A549 (cell line): Measurements from ENCODE around the gene LYST.

Experiments
- HOXA7 ChIP-seq: fragments of 250-450 bp; sonication (Bioruptor Pico); IDR thresholded peaks from 2 replicates; pipeline ENCODE4 v1.5.0; 2020; ENCODE audit warnings: mild to moderate bottlenecking, moderate library complexity
- HOXB13 ChIP-seq: fragments of 250-450 bp; sonication (Bioruptor Pico); IDR thresholded peaks from 2 replicates; pipeline ENCODE4 v1.5.0; 2020; ENCODE audit warnings: low read depth, mild to moderate bottlenecking, moderate library complexity
- JUN ChIP-seq, 2 experiments: fragments of >200 bp; sonication (Bioruptor Twin); formaldehyde crosslinking; IDR thresholded peaks; 2 replicates in 1 of 2; 3 replicates in 1 of 2; pipeline ENCODE4 v1.6.1; 2016 to 2017
- KDM1A ChIP-seq: fragments of 200-600 bp; sonication (generic); IDR thresholded peaks from 2 replicates; pipeline ENCODE4 v1.6.1; 2016; ENCODE audit warnings: low read depth, mild to moderate bottlenecking
- KDM5A ChIP-seq: fragments of 200-600 bp; sonication (generic); IDR thresholded peaks from 2 replicates; pipeline ENCODE4 v1.6.1; 2016; ENCODE audit warnings: antibody characterized with exemption, mild to moderate bottlenecking
- MAFK ChIP-seq: fragments of 450-650 bp; IDR thresholded peaks from 2 replicates; pipeline ENCODE4 v1.6.1; 2014; ENCODE audit not compliant: partially characterized antibody
- NR3C1 ChIP-seq: fragments of >200 bp; sonication (Bioruptor Twin); formaldehyde crosslinking; IDR thresholded peaks from 3 replicates; pipeline ENCODE4 v1.6.1; 2017
- POLR2A ChIP-seq: IDR thresholded peaks from 2 replicates; pipeline ENCODE4 v1.6.1; 2012; ENCODE audit warnings: mild to moderate bottlenecking, low read length
- RNF2 ChIP-seq: fragments of 200-600 bp; sonication (generic); IDR thresholded peaks from 2 replicates; pipeline ENCODE4 v1.6.1; 2016; ENCODE audit warnings: low read depth, mild to moderate bottlenecking, antibody characterized with exemption, moderate library complexity, borderline replicate concordance
- TFCP2L1 ChIP-seq: fragments of 250-450 bp; sonication (Bioruptor Pico); IDR thresholded peaks from 2 replicates; pipeline ENCODE4 v1.5.0; 2021; ENCODE audit warnings: mild to moderate bottlenecking
- TF ChIP-seq, protein P1 (sequence below): IDR thresholded peaks from 2 replicates; pipeline ENCODE4 v1.6.1; 2012
- TF ChIP-seq, protein P2 (sequence below): fragments of >200 bp; sonication (Bioruptor Twin); formaldehyde crosslinking; IDR thresholded peaks from 3 replicates; pipeline ENCODE4 v1.5.1; 2016
- TF ChIP-seq, protein P3 (sequence below): fragments of 200-600 bp; sonication (generic); IDR thresholded peaks from 2 replicates; pipeline ENCODE4 v1.6.1; 2016; ENCODE audit warnings: antibody characterized with exemption, mild to moderate bottlenecking, moderate library complexity

DNA sequence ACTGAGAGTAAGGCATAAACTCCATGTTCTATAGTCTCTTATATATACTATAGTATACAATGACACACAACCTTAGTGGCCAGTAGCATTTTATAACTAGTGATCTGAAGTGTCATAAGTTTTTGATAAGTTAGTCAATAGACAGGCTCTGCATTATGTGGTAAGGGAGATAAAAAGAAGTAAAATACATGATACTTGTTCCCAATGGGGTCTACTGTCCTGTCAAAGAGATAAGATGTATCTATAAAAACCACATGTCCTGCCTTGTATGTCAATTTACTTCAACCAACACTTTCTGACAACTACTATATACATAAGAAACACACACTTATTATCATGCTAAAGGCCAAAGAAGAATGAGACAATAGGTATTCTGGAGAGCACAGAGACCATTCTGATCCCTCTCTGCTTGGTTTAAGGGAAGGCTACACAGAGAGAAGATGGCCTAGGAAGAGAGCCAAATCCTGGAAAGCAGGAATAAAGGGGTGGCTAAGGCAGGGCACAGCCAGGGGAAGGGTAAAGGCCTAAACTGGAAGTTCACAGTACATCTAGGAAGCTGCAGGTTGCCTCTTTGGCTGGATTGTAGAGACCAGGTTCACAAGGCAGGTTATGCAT, 91.4 kb downstream of the LYST start:
- TF ChIP-seq MAFK (no peak), JUN (IDR thresholded peaks at IDR 0.05) (no peak), NR3C1 (no peak), HOXB13 (CRISPR knock-in tag) (no peak), KDM5A (no peak), HOXA7 (CRISPR knock-in tag) (no peak), POLR2A (no peak), RNF2 (no peak), KDM1A (no peak), TFCP2L1 (CRISPR knock-in tag) (no peak)
- TF ChIP-seq, protein P1, sequence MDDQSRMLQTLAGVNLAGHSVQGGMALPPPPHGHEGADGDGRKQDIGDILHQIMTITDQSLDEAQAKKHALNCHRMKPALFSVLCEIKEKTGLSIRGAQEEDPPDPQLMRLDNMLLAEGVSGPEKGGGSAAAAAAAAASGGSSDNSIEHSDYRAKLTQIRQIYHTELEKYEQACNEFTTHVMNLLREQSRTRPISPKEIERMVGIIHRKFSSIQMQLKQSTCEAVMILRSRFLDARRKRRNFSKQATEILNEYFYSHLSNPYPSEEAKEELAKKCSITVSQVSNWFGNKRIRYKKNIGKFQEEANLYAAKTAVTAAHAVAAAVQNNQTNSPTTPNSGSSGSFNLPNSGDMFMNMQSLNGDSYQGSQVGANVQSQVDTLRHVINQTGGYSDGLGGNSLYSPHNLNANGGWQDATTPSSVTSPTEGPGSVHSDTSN = no peak
- TF ChIP-seq, protein P2, sequence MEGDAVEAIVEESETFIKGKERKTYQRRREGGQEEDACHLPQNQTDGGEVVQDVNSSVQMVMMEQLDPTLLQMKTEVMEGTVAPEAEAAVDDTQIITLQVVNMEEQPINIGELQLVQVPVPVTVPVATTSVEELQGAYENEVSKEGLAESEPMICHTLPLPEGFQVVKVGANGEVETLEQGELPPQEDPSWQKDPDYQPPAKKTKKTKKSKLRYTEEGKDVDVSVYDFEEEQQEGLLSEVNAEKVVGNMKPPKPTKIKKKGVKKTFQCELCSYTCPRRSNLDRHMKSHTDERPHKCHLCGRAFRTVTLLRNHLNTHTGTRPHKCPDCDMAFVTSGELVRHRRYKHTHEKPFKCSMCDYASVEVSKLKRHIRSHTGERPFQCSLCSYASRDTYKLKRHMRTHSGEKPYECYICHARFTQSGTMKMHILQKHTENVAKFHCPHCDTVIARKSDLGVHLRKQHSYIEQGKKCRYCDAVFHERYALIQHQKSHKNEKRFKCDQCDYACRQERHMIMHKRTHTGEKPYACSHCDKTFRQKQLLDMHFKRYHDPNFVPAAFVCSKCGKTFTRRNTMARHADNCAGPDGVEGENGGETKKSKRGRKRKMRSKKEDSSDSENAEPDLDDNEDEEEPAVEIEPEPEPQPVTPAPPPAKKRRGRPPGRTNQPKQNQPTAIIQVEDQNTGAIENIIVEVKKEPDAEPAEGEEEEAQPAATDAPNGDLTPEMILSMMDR = no peak
- TF ChIP-seq, protein P3, sequence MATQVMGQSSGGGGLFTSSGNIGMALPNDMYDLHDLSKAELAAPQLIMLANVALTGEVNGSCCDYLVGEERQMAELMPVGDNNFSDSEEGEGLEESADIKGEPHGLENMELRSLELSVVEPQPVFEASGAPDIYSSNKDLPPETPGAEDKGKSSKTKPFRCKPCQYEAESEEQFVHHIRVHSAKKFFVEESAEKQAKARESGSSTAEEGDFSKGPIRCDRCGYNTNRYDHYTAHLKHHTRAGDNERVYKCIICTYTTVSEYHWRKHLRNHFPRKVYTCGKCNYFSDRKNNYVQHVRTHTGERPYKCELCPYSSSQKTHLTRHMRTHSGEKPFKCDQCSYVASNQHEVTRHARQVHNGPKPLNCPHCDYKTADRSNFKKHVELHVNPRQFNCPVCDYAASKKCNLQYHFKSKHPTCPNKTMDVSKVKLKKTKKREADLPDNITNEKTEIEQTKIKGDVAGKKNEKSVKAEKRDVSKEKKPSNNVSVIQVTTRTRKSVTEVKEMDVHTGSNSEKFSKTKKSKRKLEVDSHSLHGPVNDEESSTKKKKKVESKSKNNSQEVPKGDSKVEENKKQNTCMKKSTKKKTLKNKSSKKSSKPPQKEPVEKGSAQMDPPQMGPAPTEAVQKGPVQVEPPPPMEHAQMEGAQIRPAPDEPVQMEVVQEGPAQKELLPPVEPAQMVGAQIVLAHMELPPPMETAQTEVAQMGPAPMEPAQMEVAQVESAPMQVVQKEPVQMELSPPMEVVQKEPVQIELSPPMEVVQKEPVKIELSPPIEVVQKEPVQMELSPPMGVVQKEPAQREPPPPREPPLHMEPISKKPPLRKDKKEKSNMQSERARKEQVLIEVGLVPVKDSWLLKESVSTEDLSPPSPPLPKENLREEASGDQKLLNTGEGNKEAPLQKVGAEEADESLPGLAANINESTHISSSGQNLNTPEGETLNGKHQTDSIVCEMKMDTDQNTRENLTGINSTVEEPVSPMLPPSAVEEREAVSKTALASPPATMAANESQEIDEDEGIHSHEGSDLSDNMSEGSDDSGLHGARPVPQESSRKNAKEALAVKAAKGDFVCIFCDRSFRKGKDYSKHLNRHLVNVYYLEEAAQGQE = no peak
